ENCODE results near the gene MTERF4. TPM values are rescaled to one million over a fixed set of nuclear protein-coding genes. Genes with fewer than 3 reads are reported as not detected.
A peak's percentile ranks its signal among the peaks of the same experiment; 100 is the strongest.
"Not testable (repeated sequence)": the region's sequence is repeated elsewhere in the genome, so short reads cannot be mapped to it uniquely, and the experiment has no call there.

Gene MTERF4
- total RNA-seq, 2 experiments from 2014 or later: 41.5 to 45.4 TPM

DNA sequence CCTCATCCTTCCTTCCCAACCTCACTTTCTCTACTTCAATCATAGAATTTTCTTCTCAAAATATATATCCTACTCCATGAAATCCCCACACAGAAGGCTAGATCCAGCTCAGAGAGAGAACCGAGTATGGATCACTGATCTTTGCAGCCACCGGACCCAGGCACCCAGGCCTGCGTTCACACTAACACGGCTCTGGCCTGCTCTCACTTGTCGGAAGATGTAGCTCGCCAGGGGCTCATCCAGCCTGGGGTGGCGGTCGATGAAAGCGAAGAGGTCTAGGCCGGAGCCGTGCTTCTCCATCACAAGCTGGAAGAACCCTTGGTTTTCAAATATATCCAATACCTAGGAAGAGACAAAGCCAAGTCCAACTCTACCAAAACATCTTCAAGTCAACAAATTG lies 12.7 kb upstream of the MTERF4 start:
- CTCF ChIA-PET: no interaction called here

DNA sequence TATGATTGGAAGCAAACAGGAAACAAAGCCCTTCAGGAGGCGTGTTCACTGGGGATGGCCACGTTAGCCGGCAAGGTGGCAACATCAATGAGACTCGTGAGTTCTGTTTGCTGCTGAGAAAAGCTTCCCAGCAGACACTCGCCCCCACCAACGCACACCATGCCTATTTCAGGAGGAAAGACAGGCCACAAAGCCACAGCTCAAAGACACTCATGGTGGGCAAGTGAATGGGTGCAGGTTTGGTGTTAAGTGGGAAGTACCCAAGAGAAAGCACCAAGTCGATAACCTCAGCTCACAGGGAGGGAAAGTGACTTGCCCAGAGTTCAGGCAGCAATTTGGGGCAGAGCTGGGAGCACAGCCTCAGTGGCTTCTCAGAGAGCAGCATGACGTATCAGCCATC lies 10.5 kb upstream of the MTERF4 start:
- no peak for DNase-seq
- Mint-ChIP-seq H3K36me3 (ENCODE audit: low read depth) (peaks cover 50% of the 10 kb centered on the region), H3K4me1 (peaks cover 45% of the 10 kb centered on the region), H3K9me3 (no peaks in the 10 kb centered on the region), H3K27me3 (no peaks in the 10 kb centered on the region), H3K27ac (peak overlapping the region; percentile 98), H3K4me3 (peak overlapping the region; percentile 73)
- ChIA-PET POLR2A (interaction anchor here (1.0 to 1.4 kb wide), 3 partner anchors 10 to 37 kb away, joined by 3 to 6 read pairs (median 3); partner anchors contain the start of genes MTERF4 and PASK), CTCF (no interaction called here)

More for the DNA sequence above, 12.7 kb upstream of the MTERF4 start:
- H3K4me1 Mint-ChIP-seq: peaks cover 23% of the 10 kb centered on the region
- no peak overlapping the region for H3K27ac Mint-ChIP-seq
- H3K36me3 Mint-ChIP-seq (ENCODE audit: low read depth): peaks cover 44% of the 10 kb centered on the region
- POLR2A ChIA-PET: no interaction called here
- H3K27me3 Mint-ChIP-seq: no peaks in the 10 kb centered on the region
- DNase-seq: no peak
- no peak overlapping the region for H3K4me3 Mint-ChIP-seq
- H3K9me3 Mint-ChIP-seq: no peaks in the 10 kb centered on the region

DNA sequence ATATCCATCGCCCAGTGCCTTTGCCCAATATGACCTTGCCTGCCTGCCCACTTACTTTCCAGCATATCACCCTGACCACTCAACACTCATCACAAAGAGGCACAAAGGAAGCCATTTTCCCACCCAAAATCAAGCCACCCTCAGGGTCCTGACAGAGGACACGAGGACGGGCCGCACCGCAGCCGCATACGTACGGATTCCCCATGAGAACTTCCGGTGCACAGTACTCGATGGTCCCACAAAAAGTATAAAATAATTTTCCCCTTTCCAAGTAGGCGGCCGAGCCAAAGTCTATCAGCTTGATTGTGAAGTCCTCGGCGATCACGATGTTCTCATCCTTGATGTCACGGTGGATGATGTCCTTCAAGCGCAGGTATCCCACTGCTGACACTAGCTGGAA lies 10.0 kb upstream of the MTERF4 start:
- H3K4me1 Mint-ChIP-seq: peaks cover 47% of the 10 kb centered on the region
- CTCF ChIA-PET: no interaction called here
- DNase-seq: no peak
- H3K36me3 Mint-ChIP-seq (ENCODE audit: low read depth): peaks cover 53% of the 10 kb centered on the region
- H3K27me3 Mint-ChIP-seq: no peaks in the 10 kb centered on the region
- H3K27ac Mint-ChIP-seq: peak overlapping the region; percentile 98
- POLR2A ChIA-PET: interaction anchor here (1.1 to 4.4 kb wide), 3 partner anchors 10 to 38 kb away, joined by 3 to 17 read pairs (median 6); partner anchors contain the start of genes MTERF4, PASK and PPP1R7
- no peaks in the 10 kb centered on the region for H3K9me3 Mint-ChIP-seq
- H3K4me3 Mint-ChIP-seq: peak overlapping the region; percentile 73

DNA sequence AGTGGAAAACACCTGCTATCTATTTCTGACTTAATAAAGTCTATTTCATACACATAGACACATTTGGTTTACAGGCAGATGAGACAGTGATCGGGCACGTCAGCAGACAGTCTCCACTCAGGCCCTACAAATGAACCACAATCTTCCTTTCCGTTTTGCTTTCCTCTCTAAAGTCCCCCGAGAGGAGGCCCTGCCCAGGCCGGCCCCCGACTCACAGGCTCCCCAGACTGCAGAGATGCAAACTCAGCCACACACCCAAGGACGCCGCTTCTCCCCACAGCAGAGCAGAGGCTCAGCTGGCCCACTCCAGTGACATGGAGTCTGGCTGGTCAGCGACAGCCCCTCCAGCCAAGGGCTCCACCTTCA lies 9.3 kb upstream of the MTERF4 start:
- Mint-ChIP-seq H3K27ac (peak overlapping the region; percentile 98), H3K27me3 (no peaks in the 10 kb centered on the region), H3K9me3 (no peaks in the 10 kb centered on the region), H3K4me1 (peaks cover 47% of the 10 kb centered on the region), H3K36me3 (ENCODE audit: low read depth) (peaks cover 54% of the 10 kb centered on the region), H3K4me3 (peak overlapping the region; percentile 73)
- ChIA-PET POLR2A (interaction anchor here (1.6 to 4.4 kb wide), 2 partner anchors 9 to 39 kb away, joined by 6 to 17 read pairs; partner anchors contain the start of genes MTERF4, PASK and PPP1R7), CTCF (no interaction called here)
- no peak for DNase-seq

DNA sequence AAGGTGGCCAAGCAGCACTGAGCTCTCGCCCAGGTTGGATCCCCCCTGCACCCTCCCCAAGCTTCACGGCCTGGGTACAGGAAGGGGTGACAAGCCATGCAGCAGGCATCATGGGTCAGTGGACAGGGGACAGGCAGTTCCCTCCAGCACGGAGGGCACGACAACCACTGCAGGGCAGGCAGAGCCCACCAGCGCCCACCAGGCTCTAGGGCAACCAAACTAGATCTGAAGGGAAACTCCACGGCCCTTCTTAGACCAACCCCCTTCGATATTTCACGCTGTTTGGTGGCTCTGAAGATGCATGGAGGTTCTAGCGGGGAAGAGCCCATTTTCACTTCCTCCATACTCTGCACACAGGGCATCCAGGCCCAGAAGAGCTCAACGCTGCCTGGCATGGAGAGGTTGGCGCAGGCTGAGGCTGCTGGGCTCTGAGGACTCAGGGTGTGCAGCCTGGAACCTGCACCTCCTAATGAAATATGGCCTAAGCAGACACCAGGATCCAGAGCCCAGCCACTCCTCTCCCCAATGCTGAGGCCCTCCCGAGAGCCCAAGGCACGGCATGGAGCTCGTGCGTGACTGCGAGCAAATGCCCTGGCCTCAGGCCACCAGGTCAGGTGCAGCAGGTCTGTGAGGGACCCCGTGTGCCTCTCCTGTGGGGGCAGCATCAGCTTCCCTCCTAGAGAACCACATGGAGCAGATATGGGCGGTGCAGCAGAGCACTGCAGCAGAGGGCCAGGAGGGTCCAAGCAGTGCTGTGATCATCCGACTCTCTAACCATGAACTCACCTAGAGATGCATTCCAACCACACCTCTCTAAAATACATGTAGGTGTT lies 8.7 kb upstream of the MTERF4 start:
- ChIA-PET CTCF (no interaction called here), POLR2A (interaction anchor here (1.6 to 4.4 kb wide), 2 partner anchors 9 to 39 kb away, joined by 6 to 17 read pairs; partner anchors contain the start of genes MTERF4, PASK and PPP1R7)
- Mint-ChIP-seq H3K27ac (peak overlapping the region; percentile 98), H3K9me3 (no peaks in the 10 kb centered on the region), H3K36me3 (ENCODE audit: low read depth) (peaks cover 51% of the 10 kb centered on the region), H3K4me3 (peak overlapping the region; percentile 73), H3K4me1 (peaks cover 47% of the 10 kb centered on the region), H3K27me3 (no peaks in the 10 kb centered on the region)
- DNase-seq: no peak

DNA sequence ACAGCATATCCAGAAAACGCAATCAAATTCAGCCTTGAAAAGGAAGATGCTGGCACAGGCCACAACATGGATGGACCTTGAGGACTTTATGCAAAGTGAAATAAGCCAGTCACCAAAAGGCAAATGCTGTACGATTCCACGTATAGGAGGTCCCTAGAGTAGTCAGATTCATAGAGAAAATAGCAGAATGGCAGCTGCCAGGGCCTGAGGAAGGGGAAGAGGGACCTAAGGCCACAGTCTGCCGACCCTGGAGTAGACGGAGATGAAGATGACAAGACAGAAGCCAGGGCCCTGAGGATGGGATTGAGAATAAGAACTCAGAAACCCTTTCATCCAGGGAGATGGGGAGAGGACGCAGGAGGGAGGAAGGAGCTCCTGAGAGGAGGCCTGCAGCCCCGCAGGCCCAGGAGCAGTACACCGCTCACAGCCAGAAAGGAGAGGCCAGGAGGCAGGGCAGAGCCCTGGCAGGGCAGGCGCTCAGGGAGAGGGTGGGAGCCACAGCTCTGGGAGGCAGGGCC lies 8.1 kb upstream of the MTERF4 start:
- H3K36me3 Mint-ChIP-seq (ENCODE audit: low read depth): peaks cover 49% of the 10 kb centered on the region
- H3K27ac Mint-ChIP-seq: peak overlapping the region; percentile 98
- peaks cover 47% of the 10 kb centered on the region for H3K4me1 Mint-ChIP-seq
- H3K9me3 Mint-ChIP-seq: no peaks in the 10 kb centered on the region
- peak overlapping the region; percentile 73 for H3K4me3 Mint-ChIP-seq
- H3K27me3 Mint-ChIP-seq: no peaks in the 10 kb centered on the region
- ChIA-PET CTCF (no interaction called here), POLR2A (interaction anchor here (1.6 to 4.4 kb wide), 3 partner anchors 8 to 40 kb away, joined by 6 to 17 read pairs (median 9); partner anchors contain the start of genes MTERF4, PASK and PPP1R7)
- DNase-seq: no peak

DNA sequence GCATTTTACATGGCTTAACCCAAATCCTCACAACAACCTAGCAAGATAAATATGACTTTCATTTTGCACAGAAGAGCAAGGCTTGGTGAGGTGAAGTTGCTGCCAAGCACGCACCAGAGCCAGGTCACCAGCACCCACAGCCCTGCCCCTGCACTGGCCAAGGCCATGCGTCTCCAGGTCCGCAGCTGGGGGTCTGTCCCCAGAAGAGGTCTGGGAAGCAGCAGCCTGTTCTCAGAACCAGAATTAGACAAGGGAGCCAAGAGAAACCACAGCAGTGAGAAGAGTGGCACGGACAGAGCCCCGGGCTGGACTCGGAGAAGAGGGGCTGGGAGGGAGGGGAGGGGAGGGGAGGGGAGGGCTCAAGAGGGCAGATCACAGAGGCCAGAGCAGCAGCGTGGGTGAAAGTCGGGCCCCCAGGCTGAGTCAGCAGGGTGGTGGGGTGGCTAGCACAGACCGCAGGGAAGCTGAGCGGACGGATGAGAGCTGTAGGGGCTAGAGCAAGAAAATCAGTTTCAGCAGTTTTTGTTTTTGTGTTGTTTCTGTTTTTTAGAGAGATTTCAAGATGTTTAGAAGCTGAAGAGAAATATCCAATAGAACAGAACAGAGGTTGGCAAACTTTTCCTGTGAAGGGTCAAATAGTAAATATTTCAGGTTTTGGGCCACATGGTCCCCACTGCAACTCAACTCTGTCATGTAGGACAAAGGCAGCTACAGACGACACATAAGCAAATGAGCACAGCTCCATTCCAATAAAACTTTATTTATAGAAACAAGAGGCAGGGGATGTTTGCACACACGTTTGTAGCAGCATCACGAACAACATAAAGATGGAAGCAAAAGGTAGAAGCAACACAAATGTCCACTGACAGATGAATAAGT lies 7.4 kb upstream of the MTERF4 start:
- H3K9me3 Mint-ChIP-seq: no peaks in the 10 kb centered on the region
- H3K36me3 Mint-ChIP-seq (ENCODE audit: low read depth): peaks cover 42% of the 10 kb centered on the region
- ChIA-PET CTCF (interaction anchor here (1.2 kb wide), 1 partner anchor 40 kb away, joined by 3 read pairs; the partner anchor contains the start of gene PASK), POLR2A (interaction anchor here (1.6 to 4.4 kb wide), 3 partner anchors 14 to 41 kb away, joined by 9 to 17 read pairs (median 10); partner anchors contain the start of genes PASK and PPP1R7)
- H3K27me3 Mint-ChIP-seq: no peaks in the 10 kb centered on the region
- peak; percentile 37 for DNase-seq
- peaks cover 47% of the 10 kb centered on the region for H3K4me1 Mint-ChIP-seq
- peak overlapping the region; percentile 73 for H3K4me3 Mint-ChIP-seq
- H3K27ac Mint-ChIP-seq: peak overlapping the region; percentile 98

DNA sequence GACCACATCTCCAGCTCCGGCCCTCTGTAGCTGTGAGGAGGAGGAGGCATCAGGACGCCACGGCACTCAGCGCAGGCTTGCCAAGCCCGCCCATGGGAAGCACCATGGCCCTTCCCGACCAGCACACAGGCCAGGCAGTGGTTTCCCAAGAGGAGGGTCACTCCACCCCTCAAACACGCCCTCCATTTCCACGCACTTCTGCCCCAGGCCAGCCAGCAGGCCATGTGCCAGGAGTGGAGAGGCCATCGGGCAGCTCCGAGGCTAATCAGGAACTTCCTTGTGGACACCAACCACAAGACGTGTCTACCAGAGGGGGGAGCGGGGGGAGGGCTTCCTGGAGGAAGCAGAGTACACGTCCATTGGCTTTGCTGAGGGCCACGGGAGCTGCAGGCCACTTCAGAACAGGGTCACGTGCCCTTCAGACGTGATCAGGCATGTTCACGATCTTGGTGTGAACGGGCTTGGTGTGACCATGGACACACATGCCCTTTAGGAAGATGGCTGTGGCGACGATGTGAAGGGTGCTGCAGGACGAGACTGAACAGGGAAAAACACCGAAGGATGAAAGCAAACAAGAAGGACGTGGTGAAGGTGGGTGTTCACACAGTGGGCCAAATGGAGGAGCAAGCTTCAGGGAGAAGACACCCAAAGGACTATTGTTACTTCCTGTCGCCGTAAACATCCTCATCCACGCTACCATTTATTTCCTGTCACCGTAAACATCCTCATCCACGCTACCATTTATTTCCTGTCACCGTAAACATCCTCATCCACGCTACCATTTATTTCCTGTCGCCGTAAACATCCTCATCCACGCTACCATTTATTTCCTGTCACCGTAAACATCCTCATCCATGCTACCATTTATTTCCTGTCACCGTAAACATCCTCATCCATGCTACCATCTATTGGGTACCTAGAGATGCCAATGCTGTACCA lies 6.5 kb upstream of the MTERF4 start:
- no peaks in the 10 kb centered on the region for H3K9me3 Mint-ChIP-seq
- ChIA-PET POLR2A (interaction anchor here (1.6 to 4.4 kb wide), 3 partner anchors 13 to 42 kb away, joined by 9 to 17 read pairs (median 10); partner anchors contain the start of genes PASK and PPP1R7), CTCF (interaction anchor here (1.2 kb wide), 1 partner anchor 41 kb away, joined by 3 read pairs; the partner anchor contains the start of gene PASK)
- peak; percentile 40 for DNase-seq
- H3K36me3 Mint-ChIP-seq (ENCODE audit: low read depth): peaks cover 35% of the 10 kb centered on the region
- H3K4me3 Mint-ChIP-seq: peak overlapping the region; percentile 73
- H3K27me3 Mint-ChIP-seq: no peaks in the 10 kb centered on the region
- peaks cover 51% of the 10 kb centered on the region for H3K4me1 Mint-ChIP-seq
- H3K27ac Mint-ChIP-seq: peak overlapping the region; percentile 98

DNA sequence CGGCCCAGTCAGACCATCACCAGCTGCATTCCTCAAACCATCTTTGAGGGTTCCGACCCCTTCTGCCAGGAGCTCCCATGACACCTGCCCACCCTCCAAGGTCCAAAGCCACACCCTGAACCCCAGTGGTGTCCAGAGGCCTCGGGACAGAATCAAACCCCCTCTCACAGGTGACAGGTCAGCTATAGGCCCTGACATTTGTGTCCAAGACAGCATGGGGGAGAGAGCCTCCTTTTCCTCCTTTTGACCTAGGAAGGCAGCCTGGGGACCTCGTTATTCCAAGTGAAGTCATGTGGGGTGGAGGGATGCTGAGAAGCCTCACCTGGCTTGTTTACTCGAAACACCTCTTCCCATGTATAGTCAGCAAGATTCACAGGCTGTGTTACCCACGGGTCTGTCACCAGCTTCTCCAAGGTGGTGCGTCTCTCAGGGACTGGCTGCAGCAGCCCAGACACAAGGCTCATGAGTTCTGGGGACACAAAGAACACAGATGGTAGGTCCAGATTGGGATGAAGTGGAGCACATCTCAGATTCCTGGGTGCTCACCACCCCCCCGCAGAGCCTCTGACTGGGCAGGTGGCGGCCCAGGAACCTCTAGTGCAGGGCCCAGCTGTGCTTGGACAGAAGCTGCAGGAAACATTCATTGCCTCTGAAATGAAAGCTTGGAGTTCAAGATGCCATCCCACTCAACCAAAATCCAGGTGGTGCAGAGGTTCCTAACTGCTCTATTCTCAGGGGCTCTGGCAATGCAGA lies 5.1 kb upstream of the MTERF4 start:
- no peaks in the 10 kb centered on the region for H3K27me3 Mint-ChIP-seq
- H3K4me3 Mint-ChIP-seq: no peak overlapping the region
- H3K4me1 Mint-ChIP-seq: peaks cover 53% of the 10 kb centered on the region
- no peaks in the 10 kb centered on the region for H3K9me3 Mint-ChIP-seq
- peaks cover 35% of the 10 kb centered on the region for H3K36me3 Mint-ChIP-seq (ENCODE audit: low read depth)
- ChIA-PET CTCF (no interaction called here), POLR2A (interaction anchor here (4.4 kb wide), 1 partner anchor 43 kb away, joined by 17 read pairs; the partner anchor contains the start of genes PASK and PPP1R7)
- H3K27ac Mint-ChIP-seq: peak overlapping the region; percentile 98
- DNase-seq: no peak

DNA sequence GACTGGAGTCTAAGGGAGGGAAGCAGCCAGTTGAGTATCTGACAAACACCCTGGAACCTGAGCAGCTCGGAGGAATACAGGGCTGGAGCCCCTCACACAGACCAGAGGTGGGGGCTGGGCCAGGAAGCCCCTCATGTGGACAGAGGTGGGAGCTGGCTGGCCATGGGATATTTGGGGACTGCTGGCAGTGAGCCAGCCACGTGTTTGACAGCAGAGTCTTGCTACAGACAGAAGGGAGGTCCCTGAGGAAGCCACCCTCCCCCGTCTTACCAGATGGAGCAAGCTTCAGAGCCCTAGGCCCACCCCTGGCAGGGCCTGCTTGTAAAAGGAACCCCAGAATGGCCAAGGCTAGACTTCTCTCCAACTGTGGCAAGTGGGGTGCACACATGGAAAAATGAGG lies 3.6 kb upstream of the MTERF4 start:
- H3K4me1 Mint-ChIP-seq: peaks cover 55% of the 10 kb centered on the region
- H3K4me3 Mint-ChIP-seq: no peak overlapping the region
- POLR2A ChIA-PET: no interaction called here
- H3K9me3 Mint-ChIP-seq: no peaks in the 10 kb centered on the region
- DNase-seq: no peak
- H3K27me3 Mint-ChIP-seq: no peaks in the 10 kb centered on the region
- CTCF ChIA-PET: no interaction called here
- peaks cover 24% of the 10 kb centered on the region for H3K36me3 Mint-ChIP-seq (ENCODE audit: low read depth)
- H3K27ac Mint-ChIP-seq: no peak overlapping the region

DNA sequence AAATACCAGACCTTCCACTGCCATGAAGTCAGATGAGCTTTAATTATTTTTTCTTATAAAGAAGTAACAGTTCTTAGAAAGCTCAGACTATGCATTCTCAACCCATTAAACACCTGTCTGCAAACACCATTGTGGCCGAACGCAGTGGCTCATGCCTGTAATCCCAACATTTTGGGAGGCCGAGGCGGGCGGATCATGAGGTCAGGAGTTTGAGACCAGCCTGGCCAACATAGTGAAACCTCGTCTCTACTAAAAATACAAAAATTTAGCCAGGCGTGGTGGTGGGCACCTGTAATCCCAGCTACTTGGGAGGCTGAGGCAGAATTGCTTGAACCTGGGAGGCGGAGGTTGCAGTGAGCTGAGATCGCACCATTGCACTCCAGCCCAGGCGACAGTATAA lies 2.5 kb upstream of the MTERF4 start:
- H3K27me3 Mint-ChIP-seq, CTCF ChIA-PET, H3K27ac Mint-ChIP-seq, H3K4me3 Mint-ChIP-seq, DNase-seq, H3K9me3 Mint-ChIP-seq: not testable (repeated sequence)
- H3K36me3 Mint-ChIP-seq (ENCODE audit: low read depth): peaks cover 27% of the 10 kb centered on the region
- H3K4me1 Mint-ChIP-seq: peaks cover 56% of the 10 kb centered on the region
- POLR2A ChIA-PET: interaction anchor here (1.0 kb wide), 1 partner anchor 46 kb away, joined by 3 read pairs; no protein-coding TSS in a partner anchor
